SU-DHL-6 (cell line): Measurements from ENCODE around the gene LRRFIP2.

ENCODE experiments used
- H2AFZ ChIP-seq: fragments of 200-600 bp; sonication (generic); 2 replicates; pipeline ENCODE4 v1.6.1; 2014; ENCODE audit warnings: low read depth, mild to moderate bottlenecking, moderate library complexity, mixed read lengths, antibody characterized with exemption, low read length; ENCODE audit not compliant: severe bottlenecking
- H3F3A ChIP-seq: fragments of 200-600 bp; shearing (Covaris generic); 2 replicates; pipeline ENCODE4 v1.6.0; 2016; ENCODE audit warnings: antibody characterized with exemption, mild to moderate bottlenecking; ENCODE audit not compliant: insufficient read depth
- H3K27ac ChIP-seq: fragments of 200-600 bp; sonication (generic); 2 replicates; pipeline ENCODE4 v1.5.1; 2016; ENCODE audit warnings: low read depth, mild to moderate bottlenecking, low read length, moderate library complexity, mixed read lengths
- H3K27me3 ChIP-seq: fragments of 200-600 bp; sonication (generic), shearing (Covaris generic); 2 replicates; pipeline ENCODE4 v1.6.0; 2014; ENCODE audit warnings: mild to moderate bottlenecking, low read length
- H3K36me3 ChIP-seq: fragments of 200-600 bp; sonication (generic); 2 replicates; pipeline ENCODE4 v1.6.1; 2014; ENCODE audit warnings: mild to moderate bottlenecking, low read length, mixed read lengths
- H3K4me2 ChIP-seq: fragments of 300-600, 200-600 bp; shearing (Covaris generic), sonication (generic); 2 replicates; pipeline ENCODE4 v1.6.0; 2014; ENCODE audit warnings: low read length, low read depth, mild to moderate bottlenecking; ENCODE audit not compliant: poor library complexity, severe bottlenecking
- H3K4me3 ChIP-seq: fragments of 200-600 bp; sonication (generic); 2 replicates; pipeline ENCODE4 v1.5.1; 2014; ENCODE audit warnings: antibody characterized with exemption, low read length, mild to moderate bottlenecking, mixed read lengths; ENCODE audit not compliant: insufficient read depth, poor library complexity, severe bottlenecking
- H3K79me2 ChIP-seq: fragments of 200-600 bp; sonication (generic); 2 replicates; pipeline ENCODE4 v1.6.1; 2014; ENCODE audit warnings: mild to moderate bottlenecking, low read length, moderate library complexity; ENCODE audit not compliant: insufficient read depth
- H3K9ac ChIP-seq: fragments of 200-600 bp; sonication (generic); 2 replicates; pipeline ENCODE4 v1.7.0; 2014; ENCODE audit warnings: mild to moderate bottlenecking, low read length
- H3K9me2 ChIP-seq: fragments of 200-600 bp; sonication (generic); replicated peaks from 2 replicates; pipeline ENCODE4 v1.6.1; 2014; ENCODE audit warnings: low read length; ENCODE audit not compliant: insufficient read depth
- H3K9me3 ChIP-seq: fragments of 200-600 bp; sonication (generic); 2 replicates; pipeline ENCODE4 v1.6.1; 2014; ENCODE audit warnings: low read length, mixed read lengths; ENCODE audit not compliant: insufficient read depth
- H4K20me1 ChIP-seq: fragments of 200-600 bp; sonication (generic); 2 replicates; pipeline ENCODE4 v1.6.1; 2014; ENCODE audit warnings: low read depth, mild to moderate bottlenecking, antibody characterized with exemption, low read length, moderate library complexity, mixed read lengths
- EZH2phosphoT487 ChIP-seq: fragments of 200-600 bp; sonication (generic), shearing (Covaris generic); conservative IDR thresholded peaks from 2 replicates; pipeline ENCODE4 v1.6.1; 2018; ENCODE audit warnings: mild to moderate bottlenecking, antibody characterized with exemption, low read length, moderate library complexity, mixed read lengths
- TF ChIP-seq, protein P1 (sequence below): fragments of 200-600 bp; sonication (generic); IDR thresholded peaks from one replicate; pipeline ENCODE4 v1.5.1; 2017; ENCODE audit warnings: antibody characterized with exemption, mild to moderate bottlenecking, low read length, moderate library complexity; ENCODE audit not compliant: insufficient read depth, poor library complexity, severe bottlenecking

Gene LRRFIP2

DNA sequence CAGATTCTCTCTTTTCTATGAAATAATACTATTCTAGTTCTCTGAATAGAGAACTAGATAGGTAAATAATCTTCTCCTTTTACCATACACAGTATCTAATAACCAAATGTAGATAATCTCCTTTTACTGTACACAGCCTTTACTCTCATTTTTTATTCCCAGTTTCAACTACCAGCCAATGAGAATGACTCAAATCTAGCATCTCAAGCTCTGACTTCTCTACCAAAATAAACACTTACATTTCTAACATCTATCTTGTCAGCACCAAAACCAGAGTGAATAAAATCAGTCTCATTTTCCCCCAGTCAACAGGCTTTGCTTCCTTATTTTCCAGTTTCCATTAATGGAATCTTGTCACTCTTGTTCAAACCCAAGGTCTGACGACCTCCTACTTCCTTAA is 36.9 kb downstream of the LRRFIP2 start:
- no peaks in the 10 kb centered on the region for H3K9me3 ChIP-seq
- no peaks in the 10 kb centered on the region for H3K36me3 ChIP-seq
- H3K4me3 ChIP-seq = no peak overlapping the region
- no peak overlapping the region for H3K9ac ChIP-seq
- no peaks in the 10 kb centered on the region for H3F3A ChIP-seq
- H3K9me2 ChIP-seq = no peaks in the 10 kb centered on the region
- H3K27me3 ChIP-seq = no peaks in the 10 kb centered on the region
- H3K79me2 ChIP-seq = no peaks in the 10 kb centered on the region
- no peak overlapping the region for H3K4me2 ChIP-seq
- TF ChIP-seq, protein P1, sequence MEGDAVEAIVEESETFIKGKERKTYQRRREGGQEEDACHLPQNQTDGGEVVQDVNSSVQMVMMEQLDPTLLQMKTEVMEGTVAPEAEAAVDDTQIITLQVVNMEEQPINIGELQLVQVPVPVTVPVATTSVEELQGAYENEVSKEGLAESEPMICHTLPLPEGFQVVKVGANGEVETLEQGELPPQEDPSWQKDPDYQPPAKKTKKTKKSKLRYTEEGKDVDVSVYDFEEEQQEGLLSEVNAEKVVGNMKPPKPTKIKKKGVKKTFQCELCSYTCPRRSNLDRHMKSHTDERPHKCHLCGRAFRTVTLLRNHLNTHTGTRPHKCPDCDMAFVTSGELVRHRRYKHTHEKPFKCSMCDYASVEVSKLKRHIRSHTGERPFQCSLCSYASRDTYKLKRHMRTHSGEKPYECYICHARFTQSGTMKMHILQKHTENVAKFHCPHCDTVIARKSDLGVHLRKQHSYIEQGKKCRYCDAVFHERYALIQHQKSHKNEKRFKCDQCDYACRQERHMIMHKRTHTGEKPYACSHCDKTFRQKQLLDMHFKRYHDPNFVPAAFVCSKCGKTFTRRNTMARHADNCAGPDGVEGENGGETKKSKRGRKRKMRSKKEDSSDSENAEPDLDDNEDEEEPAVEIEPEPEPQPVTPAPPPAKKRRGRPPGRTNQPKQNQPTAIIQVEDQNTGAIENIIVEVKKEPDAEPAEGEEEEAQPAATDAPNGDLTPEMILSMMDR = no peak
- TF ChIP-seq EZH2phosphoT487 = no peak
- H2AFZ ChIP-seq = no peak overlapping the region
- no peak overlapping the region for H3K27ac ChIP-seq
- no peaks in the 10 kb centered on the region for H4K20me1 ChIP-seq

DNA sequence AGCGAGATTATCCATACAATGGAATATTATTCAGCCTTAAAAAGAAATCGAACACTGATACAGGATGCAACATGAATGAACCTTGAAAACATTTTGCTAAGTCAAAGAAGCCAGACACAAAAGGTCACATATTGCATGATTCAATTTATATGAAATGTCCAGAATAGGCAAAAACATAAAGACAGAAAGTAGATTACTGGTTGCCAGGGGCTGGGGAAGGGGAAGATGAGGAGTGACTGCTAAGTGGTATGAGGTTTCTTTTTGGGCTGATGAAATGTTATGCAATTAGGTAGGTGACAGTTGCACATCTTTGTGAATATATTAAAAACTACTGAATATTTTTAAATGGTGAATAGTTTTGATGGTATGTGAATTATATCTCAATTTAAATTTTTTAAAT is 38.3 kb downstream of the LRRFIP2 start:
- Histone ChIP-seq H3K79me2 (no peaks in the 10 kb centered on the region), H4K20me1 (no peaks in the 10 kb centered on the region), H3K4me2 (no peak overlapping the region), H2AFZ (no peak overlapping the region), H3K36me3 (no peaks in the 10 kb centered on the region), H3K9ac (no peak overlapping the region), H3K9me3 (no peaks in the 10 kb centered on the region), H3K27ac (no peak overlapping the region), H3K9me2 (no peaks in the 10 kb centered on the region), H3K27me3 (no peaks in the 10 kb centered on the region), H3F3A (no peaks in the 10 kb centered on the region), H3K4me3 (no peak overlapping the region)
- TF ChIP-seq, protein P1 = no peak
- TF ChIP-seq EZH2phosphoT487 = no peak

DNA sequence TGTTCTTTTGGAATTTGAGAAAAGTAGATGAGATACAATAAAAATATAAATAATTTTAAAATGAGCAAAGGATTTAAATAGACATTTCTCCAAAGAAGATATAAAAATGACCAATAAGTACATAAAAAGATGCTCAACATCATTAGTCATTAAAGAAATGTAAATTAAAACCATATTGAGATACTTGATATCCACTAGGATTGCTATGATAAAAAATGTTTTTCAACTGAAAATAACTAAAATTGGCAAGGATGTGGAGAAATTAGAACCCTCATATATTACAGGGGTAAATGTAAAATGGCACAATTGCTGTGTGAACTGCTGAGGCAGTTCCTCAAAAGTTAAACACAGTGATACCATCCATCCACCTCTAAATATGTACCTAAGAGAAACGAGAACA is 38.8 kb downstream of the LRRFIP2 start:
- Histone ChIP-seq H3K4me2 (no peak overlapping the region), H4K20me1 (no peaks in the 10 kb centered on the region), H3K27me3 (no peaks in the 10 kb centered on the region), H3K27ac (no peak overlapping the region), H3F3A (no peaks in the 10 kb centered on the region), H3K9ac (no peak overlapping the region), H3K9me2 (no peaks in the 10 kb centered on the region), H3K4me3 (no peak overlapping the region), H3K36me3 (no peaks in the 10 kb centered on the region), H3K9me3 (no peaks in the 10 kb centered on the region), H2AFZ (no peak overlapping the region), H3K79me2 (no peaks in the 10 kb centered on the region)
- TF ChIP-seq EZH2phosphoT487 = no peak
- TF ChIP-seq, protein P1 = no peak
